ENCODE measurements around the gene MYO16. TPM values are rescaled to one million over a fixed set of nuclear protein-coding genes. Genes with fewer than 3 reads are reported as not detected.

The MYO16 gene
- total RNA-seq, 4 donors from 2014 or later: 0.54 to 3.8 (median 1.5) TPM

DNA sequence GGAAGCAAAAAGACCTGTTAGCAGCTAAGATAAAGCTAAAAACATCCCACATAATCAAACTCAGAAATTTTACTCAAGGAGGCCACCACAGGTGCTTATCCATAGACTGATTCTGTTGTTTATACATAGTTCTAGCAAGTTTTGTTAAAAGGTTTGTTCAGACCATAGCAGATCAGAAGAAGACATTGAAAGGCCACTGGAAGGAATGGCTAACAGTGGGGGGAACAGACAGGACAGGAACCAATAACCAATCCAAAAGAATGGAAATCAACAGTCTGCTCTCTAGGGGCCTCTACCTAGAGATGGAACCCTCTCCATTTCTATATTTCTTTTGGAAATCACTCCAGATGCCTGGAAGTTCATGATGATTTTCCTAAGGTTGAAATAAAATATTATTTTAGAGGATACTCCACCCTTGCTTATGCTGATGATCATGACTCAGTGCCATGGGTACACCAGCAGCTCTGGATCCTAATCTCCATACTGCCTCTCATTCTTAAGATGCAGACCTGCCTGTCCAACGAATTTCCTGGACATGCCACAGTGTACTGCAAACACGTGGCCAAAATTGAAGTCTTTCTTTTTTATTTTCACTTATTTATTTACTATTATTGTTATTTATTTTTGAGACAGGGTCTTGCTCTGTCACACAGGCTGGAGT, 260.0 kb downstream of the MYO16 start:
- H3K9me3 ChIP-seq: no peaks in the 10 kb centered on the region
- no peak for TF ChIP-seq POLR2AphosphoS5 (IDR thresholded peaks at IDR 0.05)
- TF ChIP-seq EP300 (IDR thresholded peaks at IDR 0.05): no peak
- TF ChIP-seq POLR2A (IDR thresholded peaks at IDR 0.05): no peak
- TF ChIP-seq, protein P1, sequence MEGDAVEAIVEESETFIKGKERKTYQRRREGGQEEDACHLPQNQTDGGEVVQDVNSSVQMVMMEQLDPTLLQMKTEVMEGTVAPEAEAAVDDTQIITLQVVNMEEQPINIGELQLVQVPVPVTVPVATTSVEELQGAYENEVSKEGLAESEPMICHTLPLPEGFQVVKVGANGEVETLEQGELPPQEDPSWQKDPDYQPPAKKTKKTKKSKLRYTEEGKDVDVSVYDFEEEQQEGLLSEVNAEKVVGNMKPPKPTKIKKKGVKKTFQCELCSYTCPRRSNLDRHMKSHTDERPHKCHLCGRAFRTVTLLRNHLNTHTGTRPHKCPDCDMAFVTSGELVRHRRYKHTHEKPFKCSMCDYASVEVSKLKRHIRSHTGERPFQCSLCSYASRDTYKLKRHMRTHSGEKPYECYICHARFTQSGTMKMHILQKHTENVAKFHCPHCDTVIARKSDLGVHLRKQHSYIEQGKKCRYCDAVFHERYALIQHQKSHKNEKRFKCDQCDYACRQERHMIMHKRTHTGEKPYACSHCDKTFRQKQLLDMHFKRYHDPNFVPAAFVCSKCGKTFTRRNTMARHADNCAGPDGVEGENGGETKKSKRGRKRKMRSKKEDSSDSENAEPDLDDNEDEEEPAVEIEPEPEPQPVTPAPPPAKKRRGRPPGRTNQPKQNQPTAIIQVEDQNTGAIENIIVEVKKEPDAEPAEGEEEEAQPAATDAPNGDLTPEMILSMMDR (IDR thresholded peaks at IDR 0.05): no peak
- no peaks in the 10 kb centered on the region for H3K4me1 ChIP-seq
- no peaks in the 10 kb centered on the region for H3K36me3 ChIP-seq
- H3K4me3 ChIP-seq: no peak overlapping the region
- WGBS, 2 donors (ENCODE audit: low coverage in 1 of 2): 55 to 83% methylated on average over 2 of the region's 2 CpGs
- no peak for ATAC-seq
- no peaks in the 10 kb centered on the region for H3K27me3 ChIP-seq
- no peak overlapping the region for H3K27ac ChIP-seq

GRCh38 chr13:108895220-108895704, 265.9 kb downstream of the MYO16 start:
- H3K27me3 ChIP-seq: no peaks in the 10 kb centered on the region
- WGBS, 2 donors (ENCODE audit: low coverage in 1 of 2): 5 to 9% methylated on average over 5 of the region's 5 CpGs
- H3K4me1 ChIP-seq: no peaks in the 10 kb centered on the region
- H3K4me3 ChIP-seq: no peak overlapping the region
- H3K27ac ChIP-seq: no peak overlapping the region
- no peak for ATAC-seq
- no peaks in the 10 kb centered on the region for H3K9me3 ChIP-seq
- H3K36me3 ChIP-seq: no peaks in the 10 kb centered on the region
- no peak for TF ChIP-seq POLR2A (IDR thresholded peaks at IDR 0.05)
- TF ChIP-seq, protein P1 (IDR thresholded peaks at IDR 0.05): peak; percentile 48 to 57 (median 55)
- no peak for TF ChIP-seq POLR2AphosphoS5 (IDR thresholded peaks at IDR 0.05)
- no peak for TF ChIP-seq EP300 (IDR thresholded peaks at IDR 0.05)

GRCh38 chr13:108897955-108898354, 268.5 kb downstream of the MYO16 start:
- Histone ChIP-seq H3K4me3 (no peak overlapping the region), H3K27me3 (no peaks in the 10 kb centered on the region), H3K9me3 (no peaks in the 10 kb centered on the region), H3K36me3 (no peaks in the 10 kb centered on the region), H3K4me1 (no peaks in the 10 kb centered on the region), H3K27ac (no peak overlapping the region)
- ATAC-seq: no peak
- no peak for TF ChIP-seq POLR2A (IDR thresholded peaks at IDR 0.05)
- TF ChIP-seq EP300 (IDR thresholded peaks at IDR 0.05): no peak
- TF ChIP-seq, protein P1 (IDR thresholded peaks at IDR 0.05): no peak
- 59 to 70% methylated on average over 7 to 8 of the region's 8 CpGs for WGBS, 2 donors (ENCODE audit: low coverage in 1 of 2)

GRCh38 chr13:108902405-108903155, 273.2 kb downstream of the MYO16 start:
- WGBS, 2 donors (ENCODE audit: low coverage in 1 of 2): 73 to 78% methylated on average over 7 of the region's 7 CpGs
- no peaks in the 10 kb centered on the region for H3K27me3 ChIP-seq
- H3K4me1 ChIP-seq: no peaks in the 10 kb centered on the region
- H3K9me3 ChIP-seq: no peaks in the 10 kb centered on the region
- no peak overlapping the region for H3K4me3 ChIP-seq
- no peak for ATAC-seq
- no peaks in the 10 kb centered on the region for H3K36me3 ChIP-seq
- no peak for TF ChIP-seq EP300 (IDR thresholded peaks at IDR 0.05)
- no peak for TF ChIP-seq POLR2AphosphoS5 (IDR thresholded peaks at IDR 0.05)
- no peak for TF ChIP-seq POLR2A (IDR thresholded peaks at IDR 0.05)
- TF ChIP-seq, protein P1 (IDR thresholded peaks at IDR 0.05): no peak
- H3K27ac ChIP-seq: no peak overlapping the region

All from gastroesophageal sphincter (tissue), 4 donors.